HCT116 (cell line): ENCODE measurements around the gene TULP4.

Experiments used
- CTCF ChIP-seq, 3 experiments: fragments of 200-600 bp in 1 of 3; sonication (generic) in 1 of 3; IDR thresholded peaks in 2 of 3; conservative IDR thresholded peaks in 1 of 3; 2 replicates each; pipeline ENCODE4 v1.5.1; 2012 to 2017; ENCODE audit warnings: low read depth in 2 of 3, low read length in 2 of 3, antibody characterized with exemption in 1 of 3, borderline replicate concordance in 1 of 3, control low read depth in 1 of 3, mild to moderate bottlenecking in 1 of 3, mixed read lengths in 1 of 3, mixed run types in 1 of 3, moderate library complexity in 1 of 3; ENCODE audit not compliant: insufficient read depth in 1 of 3
- EZH2 ChIP-seq: fragments of 200-600 bp; sonication (generic); IDR thresholded peaks from 2 replicates; pipeline ENCODE4 v1.6.1; 2017; ENCODE audit warnings: antibody characterized with exemption, mixed run types
- POLR2A ChIP-seq: IDR thresholded peaks from 2 replicates; pipeline ENCODE4 v1.7.0; 2011; ENCODE audit warnings: borderline replicate concordance; ENCODE audit not compliant: insufficient read depth, insufficient read length; ENCODE audit errors: extremely low read depth
- REST ChIP-seq: IDR thresholded peaks from 2 replicates; pipeline ENCODE4 v1.6.1; 2012; ENCODE audit warnings: low read depth
- YY1 ChIP-seq: IDR thresholded peaks from 2 replicates; pipeline ENCODE4 v1.6.1; 2011; ENCODE audit warnings: low read length, low read depth, moderate library complexity, mild to moderate bottlenecking; ENCODE audit not compliant: insufficient replicate concordance; ENCODE audit errors: extremely low read depth

GRCh38 chr6:158507174-158507573 lies 194.9 kb downstream of the TULP4 start:
- no peak for TF ChIP-seq POLR2A
- TF ChIP-seq REST, result no peak
- TF ChIP-seq CTCF (IDR thresholded peaks at IDR 0.05 in 2 of 3, conservative IDR thresholded peaks at IDR 0.05 in 1 of 3; ENCODE audit: borderline replicate concordance in 1 of 3, insufficient read depth in 1 of 3, low read depth in 2 of 3, low read length in 2 of 3), result no peak
- TF ChIP-seq EZH2, result no peak
- no peak for TF ChIP-seq YY1
